PC-9 (cell line): ENCODE measurements around the gene HIF1A.

Source experiments
- EZH2 ChIP-seq: fragments of 200-600 bp; sonication (generic); IDR thresholded peaks from 2 replicates; pipeline ENCODE4 v1.8.0; 2017; ENCODE audit warnings: antibody characterized with exemption, low read depth
- TF ChIP-seq, protein P1 (sequence below): fragments of 200-600 bp; sonication (generic); conservative IDR thresholded peaks from 2 replicates; pipeline ENCODE4 v1.6.1; 2017; ENCODE audit warnings: mixed run types, antibody characterized with exemption, mild to moderate bottlenecking, moderate library complexity

DNA sequence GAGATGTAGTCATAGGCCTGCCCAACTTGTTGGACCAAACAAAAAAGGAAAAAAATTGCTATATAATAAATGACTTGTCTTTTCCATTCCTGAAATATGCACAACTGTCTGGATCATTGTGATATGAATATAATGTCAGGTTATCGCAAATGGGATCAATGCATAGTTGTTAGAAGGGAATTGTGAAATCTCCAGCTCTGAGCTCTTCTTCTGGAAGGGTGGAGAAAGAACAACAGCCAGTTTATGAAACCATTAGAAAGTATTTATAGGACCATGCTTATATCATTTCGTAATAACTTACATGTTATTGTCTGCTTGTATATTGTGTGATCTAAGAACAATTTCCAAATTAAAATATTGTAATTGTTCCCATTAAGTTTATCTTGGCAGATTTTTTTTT lies 35.7 kb upstream of the HIF1A start:
- TF ChIP-seq, protein P1, sequence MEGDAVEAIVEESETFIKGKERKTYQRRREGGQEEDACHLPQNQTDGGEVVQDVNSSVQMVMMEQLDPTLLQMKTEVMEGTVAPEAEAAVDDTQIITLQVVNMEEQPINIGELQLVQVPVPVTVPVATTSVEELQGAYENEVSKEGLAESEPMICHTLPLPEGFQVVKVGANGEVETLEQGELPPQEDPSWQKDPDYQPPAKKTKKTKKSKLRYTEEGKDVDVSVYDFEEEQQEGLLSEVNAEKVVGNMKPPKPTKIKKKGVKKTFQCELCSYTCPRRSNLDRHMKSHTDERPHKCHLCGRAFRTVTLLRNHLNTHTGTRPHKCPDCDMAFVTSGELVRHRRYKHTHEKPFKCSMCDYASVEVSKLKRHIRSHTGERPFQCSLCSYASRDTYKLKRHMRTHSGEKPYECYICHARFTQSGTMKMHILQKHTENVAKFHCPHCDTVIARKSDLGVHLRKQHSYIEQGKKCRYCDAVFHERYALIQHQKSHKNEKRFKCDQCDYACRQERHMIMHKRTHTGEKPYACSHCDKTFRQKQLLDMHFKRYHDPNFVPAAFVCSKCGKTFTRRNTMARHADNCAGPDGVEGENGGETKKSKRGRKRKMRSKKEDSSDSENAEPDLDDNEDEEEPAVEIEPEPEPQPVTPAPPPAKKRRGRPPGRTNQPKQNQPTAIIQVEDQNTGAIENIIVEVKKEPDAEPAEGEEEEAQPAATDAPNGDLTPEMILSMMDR = no peak
- no peak for TF ChIP-seq EZH2
